ENCODE data around the gene CDKL1.

DNA sequence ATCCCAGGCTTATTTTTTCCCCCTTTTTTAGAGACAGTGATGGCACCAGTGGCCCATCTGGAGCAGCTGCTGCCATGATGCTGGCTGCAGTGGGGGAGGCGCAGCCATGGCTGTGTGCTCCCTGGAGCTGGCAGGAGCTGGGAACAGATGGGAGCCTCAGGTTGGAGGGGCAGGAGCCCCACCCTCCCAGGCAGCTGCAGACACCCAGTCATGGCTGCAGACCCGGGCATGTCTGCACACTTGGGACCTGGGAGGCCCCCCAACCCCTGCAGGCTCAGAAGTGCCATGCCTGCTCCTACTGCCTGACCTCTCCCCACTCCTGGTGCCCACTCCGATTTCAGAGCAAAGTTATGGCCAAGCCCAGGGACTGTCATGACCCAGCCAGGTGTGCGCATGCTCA, 25.1 kb downstream of the CDKL1 start:
- no peak for TF ChIP-seq EZH2 (IDR thresholded peaks at IDR 0.05; ENCODE audit: borderline replicate concordance, low read depth, low read length, poor library complexity, severe bottlenecking)
- TF ChIP-seq, protein P1, sequence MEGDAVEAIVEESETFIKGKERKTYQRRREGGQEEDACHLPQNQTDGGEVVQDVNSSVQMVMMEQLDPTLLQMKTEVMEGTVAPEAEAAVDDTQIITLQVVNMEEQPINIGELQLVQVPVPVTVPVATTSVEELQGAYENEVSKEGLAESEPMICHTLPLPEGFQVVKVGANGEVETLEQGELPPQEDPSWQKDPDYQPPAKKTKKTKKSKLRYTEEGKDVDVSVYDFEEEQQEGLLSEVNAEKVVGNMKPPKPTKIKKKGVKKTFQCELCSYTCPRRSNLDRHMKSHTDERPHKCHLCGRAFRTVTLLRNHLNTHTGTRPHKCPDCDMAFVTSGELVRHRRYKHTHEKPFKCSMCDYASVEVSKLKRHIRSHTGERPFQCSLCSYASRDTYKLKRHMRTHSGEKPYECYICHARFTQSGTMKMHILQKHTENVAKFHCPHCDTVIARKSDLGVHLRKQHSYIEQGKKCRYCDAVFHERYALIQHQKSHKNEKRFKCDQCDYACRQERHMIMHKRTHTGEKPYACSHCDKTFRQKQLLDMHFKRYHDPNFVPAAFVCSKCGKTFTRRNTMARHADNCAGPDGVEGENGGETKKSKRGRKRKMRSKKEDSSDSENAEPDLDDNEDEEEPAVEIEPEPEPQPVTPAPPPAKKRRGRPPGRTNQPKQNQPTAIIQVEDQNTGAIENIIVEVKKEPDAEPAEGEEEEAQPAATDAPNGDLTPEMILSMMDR (conservative IDR thresholded peaks at IDR 0.05; ENCODE audit: low read depth, low read length) = no peak
